RKO (cell line): Measurements from ENCODE around the gene ADAMTS5.

Experiments
- DNase-seq: peaks from one replicate; pipeline ENCODE4 v3.0.0-alpha.2; 2016; ENCODE audit warnings: low spot score

The ADAMTS5 gene

GRCh38 chr21:26967062-26967913 is at the start of gene ADAMTS5:
ADAMTS5 (minus strand) TSS chr21:26967088; CDS start chr21:26966391, 697 bp downstream.
- no peak for DNase-seq

GRCh38 chr21:27001526-27001925 is 34.6 kb upstream of the ADAMTS5 start:
- DNase-seq, result no peak

GRCh38 chr21:26983576-26983975 is 16.7 kb upstream of the ADAMTS5 start:
- DNase-seq, result no peak

GRCh38 chr21:26982767-26983166 is 15.9 kb upstream of the ADAMTS5 start:
- peak; percentile 81 for DNase-seq

- DNase-seq, result no peak
Observed at GRCh38 chr21:26977746-26978145, 10.9 kb upstream of the ADAMTS5 start.

- no peak for DNase-seq
Observed at GRCh38 chr21:26973226-26973625, 6.3 kb upstream of the ADAMTS5 start.

- DNase-seq, result no peak
Observed at GRCh38 chr21:26972192-26972591, 5.3 kb upstream of the ADAMTS5 start.

- DNase-seq, result peak; percentile 1
Observed at GRCh38 chr21:26969971-26970725, 3.3 kb upstream of the ADAMTS5 start.

GRCh38 chr21:26966649-26967061 is 233 bp downstream of the ADAMTS5 start:
- DNase-seq, result no peak

GRCh38 chr21:26965907-26966581 is 844 bp downstream of the ADAMTS5 start:
- no peak for DNase-seq

GRCh38 chr21:26965040-26965906 is 1.6 kb downstream of the ADAMTS5 start:
- DNase-seq, result no peak

- DNase-seq, result no peak
Observed at GRCh38 chr21:26964170-26964778, 2.6 kb downstream of the ADAMTS5 start.

GRCh38 chr21:26962621-26963181 is 4.2 kb downstream of the ADAMTS5 start:
- DNase-seq, result no peak

GRCh38 chr21:26961698-26962097 is 5.2 kb downstream of the ADAMTS5 start:
- DNase-seq, result no peak

GRCh38 chr21:26958788-26959187 is 8.1 kb downstream of the ADAMTS5 start:
- DNase-seq, result no peak

- DNase-seq, result no peak
Observed at GRCh38 chr21:26956813-26957212, 10.1 kb downstream of the ADAMTS5 start.

- DNase-seq, result no peak
Observed at GRCh38 chr21:26956216-26956615, 10.7 kb downstream of the ADAMTS5 start.

- no peak for DNase-seq
Observed at GRCh38 chr21:26954662-26955121, 12.2 kb downstream of the ADAMTS5 start.

GRCh38 chr21:26952374-26953066 is 14.4 kb downstream of the ADAMTS5 start:
- no peak for DNase-seq

GRCh38 chr21:26949830-26950229 is 17.1 kb downstream of the ADAMTS5 start:
- no peak for DNase-seq
